Measurements from ENCODE around the gene LHFPL3. TPM values are rescaled to one million over a fixed set of nuclear protein-coding genes. Genes with fewer than 3 reads are reported as not detected.

The LHFPL3 gene
- total RNA-seq, 1 donor from 2014 or later, result not detected

- no peak for DNase-seq (ENCODE audit: low read depth)
- TF ChIP-seq, protein P1, sequence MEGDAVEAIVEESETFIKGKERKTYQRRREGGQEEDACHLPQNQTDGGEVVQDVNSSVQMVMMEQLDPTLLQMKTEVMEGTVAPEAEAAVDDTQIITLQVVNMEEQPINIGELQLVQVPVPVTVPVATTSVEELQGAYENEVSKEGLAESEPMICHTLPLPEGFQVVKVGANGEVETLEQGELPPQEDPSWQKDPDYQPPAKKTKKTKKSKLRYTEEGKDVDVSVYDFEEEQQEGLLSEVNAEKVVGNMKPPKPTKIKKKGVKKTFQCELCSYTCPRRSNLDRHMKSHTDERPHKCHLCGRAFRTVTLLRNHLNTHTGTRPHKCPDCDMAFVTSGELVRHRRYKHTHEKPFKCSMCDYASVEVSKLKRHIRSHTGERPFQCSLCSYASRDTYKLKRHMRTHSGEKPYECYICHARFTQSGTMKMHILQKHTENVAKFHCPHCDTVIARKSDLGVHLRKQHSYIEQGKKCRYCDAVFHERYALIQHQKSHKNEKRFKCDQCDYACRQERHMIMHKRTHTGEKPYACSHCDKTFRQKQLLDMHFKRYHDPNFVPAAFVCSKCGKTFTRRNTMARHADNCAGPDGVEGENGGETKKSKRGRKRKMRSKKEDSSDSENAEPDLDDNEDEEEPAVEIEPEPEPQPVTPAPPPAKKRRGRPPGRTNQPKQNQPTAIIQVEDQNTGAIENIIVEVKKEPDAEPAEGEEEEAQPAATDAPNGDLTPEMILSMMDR (conservative IDR thresholded peaks at IDR 0.05; ENCODE audit: low read depth, low read length), result peak; percentile 95
- H3K4me3 ChIP-seq (ENCODE audit: low read depth, low read length), result no peak overlapping the region
These were observed 520.0 kb downstream of the LHFPL3 start for GRCh38 chr7:104848138-104848990.

DNA sequence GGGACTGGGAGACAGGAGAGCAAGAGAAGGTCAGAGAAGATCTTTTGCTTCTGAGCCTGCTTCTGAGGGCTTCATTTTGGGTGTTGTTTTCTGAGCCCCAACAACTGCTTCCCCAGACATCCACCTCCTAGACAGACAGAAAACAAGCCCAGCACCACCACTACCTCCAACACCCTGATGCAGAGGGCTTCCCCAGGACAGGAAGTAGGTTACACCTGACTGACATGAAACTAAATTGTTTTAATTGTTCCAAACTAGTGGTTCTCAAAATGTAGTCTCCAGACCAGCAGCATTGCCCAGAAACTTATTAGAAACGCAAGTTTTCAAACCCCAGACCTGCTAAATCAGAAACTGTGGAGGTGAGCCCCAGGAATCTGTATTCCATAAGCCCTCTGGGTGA lies 522.0 kb downstream of the LHFPL3 start:
- DNase-seq (ENCODE audit: low read depth), result no peak
- H3K4me3 ChIP-seq (ENCODE audit: low read depth, low read length), result no peak overlapping the region
- TF ChIP-seq, protein P1 (conservative IDR thresholded peaks at IDR 0.05; ENCODE audit: low read depth, low read length), result no peak

GRCh38 chr7:104851268-104851667 lies 522.9 kb downstream of the LHFPL3 start:
- TF ChIP-seq, protein P1 (conservative IDR thresholded peaks at IDR 0.05; ENCODE audit: low read depth, low read length), result no peak
- no peak for DNase-seq (ENCODE audit: low read depth)
- H3K4me3 ChIP-seq (ENCODE audit: low read depth, low read length), result no peak overlapping the region

DNA sequence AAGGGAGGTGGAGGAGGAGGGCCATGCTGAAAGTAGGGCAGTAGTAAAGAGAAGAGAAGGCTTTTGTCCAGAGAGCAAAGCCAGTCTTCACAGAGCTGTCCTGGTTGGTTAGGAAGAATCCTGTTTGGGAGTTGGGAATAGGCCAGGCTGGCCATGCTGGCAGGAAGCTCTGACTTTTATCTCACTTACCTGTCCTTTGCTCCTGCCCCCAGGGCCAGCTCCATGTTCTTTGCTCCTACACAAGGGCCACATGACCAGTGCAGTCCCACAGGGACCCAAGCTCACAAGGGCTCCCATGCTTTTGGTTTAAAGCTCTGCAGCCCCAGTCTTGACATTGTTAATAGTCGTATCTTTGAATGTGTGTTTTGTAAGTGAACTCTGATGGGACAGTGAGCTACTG lies 524.0 kb downstream of the LHFPL3 start:
- no peak overlapping the region for H3K4me3 ChIP-seq (ENCODE audit: low read depth, low read length)
- TF ChIP-seq, protein P1 (conservative IDR thresholded peaks at IDR 0.05; ENCODE audit: low read depth, low read length), result no peak
- DNase-seq (ENCODE audit: low read depth), result no peak

- no peak overlapping the region for H3K4me3 ChIP-seq (ENCODE audit: low read depth, low read length)
- TF ChIP-seq, protein P1 (conservative IDR thresholded peaks at IDR 0.05; ENCODE audit: low read depth, low read length), result no peak
- peak; percentile 68 for DNase-seq (ENCODE audit: low read depth)
These were observed 527.5 kb downstream of the LHFPL3 start for GRCh38 chr7:104855861-104856260.

GRCh38 chr7:104857458-104858425 lies 529.3 kb downstream of the LHFPL3 start:
- TF ChIP-seq, protein P1 (conservative IDR thresholded peaks at IDR 0.05; ENCODE audit: low read depth, low read length), result no peak
- DNase-seq (ENCODE audit: low read depth), result no peak
- no peak overlapping the region for H3K4me3 ChIP-seq (ENCODE audit: low read depth, low read length)

Data from epithelial cell of proximal tubule (primary cell).